Measurements from ENCODE around the gene SLX9.

SLX9 gene

DNA sequence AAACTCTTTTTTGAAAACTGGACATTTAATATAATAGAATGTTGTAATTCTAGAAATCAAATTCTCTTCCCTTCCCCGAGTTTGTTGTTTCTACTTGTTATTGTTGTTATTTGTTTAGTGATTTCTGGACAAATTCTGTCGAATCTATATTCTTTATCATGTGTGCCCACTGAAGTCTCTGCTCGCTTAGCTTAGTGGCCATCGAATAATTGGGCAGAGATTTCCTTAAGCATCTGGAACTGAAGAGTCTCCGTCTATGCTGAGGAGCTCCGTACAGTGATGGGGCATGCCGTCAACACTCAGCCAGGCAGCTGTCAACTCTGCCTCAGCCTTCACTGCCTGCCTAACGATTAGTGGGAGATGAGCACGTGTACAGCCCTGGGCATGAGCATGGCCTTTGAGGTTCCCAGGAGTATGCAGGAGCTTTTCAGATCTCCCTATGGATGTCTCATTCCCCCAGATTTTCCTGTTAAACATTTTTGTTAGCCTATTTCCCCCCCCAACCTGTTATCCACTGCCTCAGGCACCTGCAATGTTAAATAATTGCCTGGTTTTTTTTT is 66.8 kb downstream of the SLX9 start:
- no peak overlapping the region for H2AK5ac ChIP-seq (ENCODE audit: low read length)
- H2BK120ac ChIP-seq (ENCODE audit: insufficient read depth, low read length, poor library complexity), result no peak overlapping the region
- H3K4me3 ChIP-seq (ENCODE audit: low read depth, low read length), result no peak overlapping the region
- H3K4ac ChIP-seq (ENCODE audit: low read depth, low read length), result no peak overlapping the region
- no peak overlapping the region for H2AFZ ChIP-seq (ENCODE audit: insufficient read depth, low read length, poor library complexity)
- no peak overlapping the region for H2BK5ac ChIP-seq (ENCODE audit: low read depth, low read length, poor library complexity)
- no peak overlapping the region for H3K14ac ChIP-seq (ENCODE audit: low read length)
- H3K4me1 ChIP-seq (ENCODE audit: control insufficient read depth in 1 of 2, insufficient read depth in 2 of 2, low read length in 2 of 2), result peaks cover 12 to 15% of the 10 kb centered on the region in 2 experiments
- peak overlapping the region; percentile 12 for H2BK12ac ChIP-seq (ENCODE audit: low read length)
- no peak overlapping the region for H3K27ac ChIP-seq (ENCODE audit: low read depth, low read length)
- no peak overlapping the region for H3K9ac ChIP-seq (ENCODE audit: low read length)
- H3K23ac ChIP-seq (ENCODE audit: low read length), result no peak overlapping the region
- H3K4me2 ChIP-seq (ENCODE audit: low read length), result no peak overlapping the region
- no CpG with 5 or more reads among the region's 9 CpGs for WGBS (ENCODE audit: extremely low coverage, insufficient coverage, insufficient read length)
- H4K12ac ChIP-seq (ENCODE audit: low read depth, low read length), result no peak overlapping the region
- DNase-seq, result no peak
- no peak overlapping the region for H3K18ac ChIP-seq (ENCODE audit: low read length)
- H3K9me3 ChIP-seq (ENCODE audit: insufficient read depth, low read depth, low read length), result peaks cover 4% of the 10 kb centered on the region
- no peaks in the 10 kb centered on the region for H3K27me3 ChIP-seq (ENCODE audit: insufficient read depth, low read length)
- H4K8ac ChIP-seq (ENCODE audit: low read depth, low read length), result no peak overlapping the region
- no peaks in the 10 kb centered on the region for H3K36me3 ChIP-seq (ENCODE audit: control insufficient read depth in 1 of 2, insufficient read depth in 2 of 2, low read length in 2 of 2)
- peaks cover 19% of the 10 kb centered on the region for H3K79me1 ChIP-seq (ENCODE audit: low read length)
- H4K91ac ChIP-seq (ENCODE audit: low read depth, low read length), result no peak overlapping the region
- H3K79me2 ChIP-seq (ENCODE audit: control insufficient read depth, insufficient read depth, low read length, poor library complexity), result peaks cover 2% of the 10 kb centered on the region

DNA sequence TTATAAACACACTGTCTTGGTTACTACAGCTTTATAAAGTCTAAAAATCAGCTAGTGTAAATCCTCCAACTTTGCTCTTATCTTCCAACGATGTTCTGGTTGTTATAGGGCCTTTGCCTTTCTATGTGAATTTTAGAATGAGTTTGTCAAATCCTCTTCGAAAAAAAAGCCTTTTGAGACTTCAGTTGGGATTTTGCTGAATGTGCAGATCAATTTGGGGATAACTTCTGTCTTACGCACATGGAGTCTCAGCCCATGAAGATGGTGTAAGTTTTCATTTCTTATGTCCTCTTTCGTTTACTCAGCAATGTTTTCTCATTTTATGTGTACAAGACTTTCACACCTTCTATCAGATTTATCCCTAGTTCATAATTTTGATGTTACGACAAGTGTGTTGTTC is 69.8 kb downstream of the SLX9 start:
- no peak overlapping the region for H2BK5ac ChIP-seq (ENCODE audit: low read depth, low read length, poor library complexity)
- H3K4ac ChIP-seq (ENCODE audit: low read depth, low read length), result no peak overlapping the region
- H2AK5ac ChIP-seq (ENCODE audit: low read length), result no peak overlapping the region
- no peak overlapping the region for H3K4me3 ChIP-seq (ENCODE audit: low read depth, low read length)
- H3K4me2 ChIP-seq (ENCODE audit: low read length), result no peak overlapping the region
- DNase-seq, result no peak
- no peak overlapping the region for H3K18ac ChIP-seq (ENCODE audit: low read length)
- H3K79me2 ChIP-seq (ENCODE audit: control insufficient read depth, insufficient read depth, low read length, poor library complexity), result peaks cover 9% of the 10 kb centered on the region
- no peak overlapping the region for H4K8ac ChIP-seq (ENCODE audit: low read depth, low read length)
- no peak overlapping the region for H2BK12ac ChIP-seq (ENCODE audit: low read length)
- H3K79me1 ChIP-seq (ENCODE audit: low read length), result peaks cover 26% of the 10 kb centered on the region
- H3K14ac ChIP-seq (ENCODE audit: low read length), result no peak overlapping the region
- H2BK120ac ChIP-seq (ENCODE audit: insufficient read depth, low read length, poor library complexity), result no peak overlapping the region
- H3K4me1 ChIP-seq (ENCODE audit: control insufficient read depth in 1 of 2, insufficient read depth in 2 of 2, low read length in 2 of 2), result peaks cover 23 to 27% of the 10 kb centered on the region in 2 experiments
- no peak overlapping the region for H4K12ac ChIP-seq (ENCODE audit: low read depth, low read length)
- peaks cover 3% of the 10 kb centered on the region for H3K9me3 ChIP-seq (ENCODE audit: insufficient read depth, low read depth, low read length)
- no peaks in the 10 kb centered on the region for H3K27me3 ChIP-seq (ENCODE audit: insufficient read depth, low read length)
- no peaks in the 10 kb centered on the region for H3K36me3 ChIP-seq (ENCODE audit: control insufficient read depth in 1 of 2, insufficient read depth in 2 of 2, low read length in 2 of 2)
- H2AFZ ChIP-seq (ENCODE audit: insufficient read depth, low read length, poor library complexity), result no peak overlapping the region
- H3K27ac ChIP-seq (ENCODE audit: low read depth, low read length), result no peak overlapping the region
- no peak overlapping the region for H4K91ac ChIP-seq (ENCODE audit: low read depth, low read length)
- H3K9ac ChIP-seq (ENCODE audit: low read length), result no peak overlapping the region
- no CpG with 5 or more reads among the region's 5 CpGs for WGBS (ENCODE audit: extremely low coverage, insufficient coverage, insufficient read length)
- no peak overlapping the region for H3K23ac ChIP-seq (ENCODE audit: low read length)

DNA sequence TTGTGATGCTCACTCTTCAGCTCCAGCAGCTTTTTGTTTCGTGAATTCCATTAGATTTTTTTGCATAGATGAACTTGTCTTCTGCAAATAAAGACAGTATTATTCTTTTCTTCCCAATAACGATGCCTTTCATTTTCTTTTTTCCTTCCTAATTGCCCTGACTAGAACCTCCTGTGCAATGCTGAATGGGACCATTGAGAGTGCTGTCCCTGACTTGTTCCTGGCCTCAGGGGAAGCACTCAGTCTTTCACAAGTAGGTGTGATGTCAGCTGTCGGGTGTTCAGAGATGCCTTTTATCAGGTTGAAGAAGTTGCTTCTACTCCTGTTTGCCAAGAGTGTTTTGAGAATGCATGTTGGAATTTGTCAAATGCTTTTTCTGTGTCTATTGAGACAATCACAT is 70.3 kb downstream of the SLX9 start:
- Histone ChIP-seq H2AFZ (ENCODE audit: insufficient read depth, low read length, poor library complexity) (no peak overlapping the region), H3K27me3 (ENCODE audit: insufficient read depth, low read length) (no peaks in the 10 kb centered on the region), H3K18ac (ENCODE audit: low read length) (no peak overlapping the region), H3K4me2 (ENCODE audit: low read length) (no peak overlapping the region), H3K4me1 (ENCODE audit: control insufficient read depth in 1 of 2, insufficient read depth in 2 of 2, low read length in 2 of 2) (peaks cover 23 to 27% of the 10 kb centered on the region in 2 experiments), H4K91ac (ENCODE audit: low read depth, low read length) (no peak overlapping the region), H3K9ac (ENCODE audit: low read length) (no peak overlapping the region), H3K27ac (ENCODE audit: low read depth, low read length) (no peak overlapping the region), H4K12ac (ENCODE audit: low read depth, low read length) (no peak overlapping the region), H3K36me3 (ENCODE audit: control insufficient read depth in 1 of 2, insufficient read depth in 2 of 2, low read length in 2 of 2) (no peaks in the 10 kb centered on the region), H2BK5ac (ENCODE audit: low read depth, low read length, poor library complexity) (no peak overlapping the region), H2AK5ac (ENCODE audit: low read length) (no peak overlapping the region), H2BK12ac (ENCODE audit: low read length) (no peak overlapping the region), H3K79me1 (ENCODE audit: low read length) (peaks cover 26% of the 10 kb centered on the region), H3K4me3 (ENCODE audit: low read depth, low read length) (no peak overlapping the region), H3K79me2 (ENCODE audit: control insufficient read depth, insufficient read depth, low read length, poor library complexity) (peaks cover 9% of the 10 kb centered on the region), H2BK120ac (ENCODE audit: insufficient read depth, low read length, poor library complexity) (no peak overlapping the region), H3K23ac (ENCODE audit: low read length) (no peak overlapping the region), H3K14ac (ENCODE audit: low read length) (no peak overlapping the region), H4K8ac (ENCODE audit: low read depth, low read length) (no peak overlapping the region), H3K9me3 (ENCODE audit: insufficient read depth, low read depth, low read length) (peaks cover 2% of the 10 kb centered on the region), H3K4ac (ENCODE audit: low read depth, low read length) (no peak overlapping the region)
- DNase-seq, result peak; percentile 91 to 93
- no CpG with 5 or more reads among the region's 3 CpGs for WGBS (ENCODE audit: extremely low coverage, insufficient coverage, insufficient read length)

DNA sequence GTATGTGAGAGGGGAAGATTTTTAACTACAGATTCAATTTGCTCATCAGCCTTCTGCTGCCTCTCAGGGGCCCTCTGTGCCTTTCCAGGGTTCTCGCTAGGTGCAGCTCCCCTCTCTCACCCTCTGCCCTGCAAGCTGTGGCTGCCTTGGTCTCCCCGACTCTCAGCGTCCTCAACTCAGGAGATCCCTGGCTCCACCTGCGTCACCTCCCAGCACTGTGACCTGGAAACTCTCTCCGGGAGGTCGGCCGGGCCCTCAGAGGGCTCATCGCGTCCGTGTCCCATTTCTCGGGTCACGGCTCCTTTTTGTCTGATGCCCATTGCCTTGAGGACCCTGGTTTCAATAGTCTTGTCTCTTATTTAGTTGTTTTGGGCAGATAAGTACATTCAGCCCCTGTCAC is 71.0 kb downstream of the SLX9 start:
- DNase-seq, result no peak
- Histone ChIP-seq H3K9ac (ENCODE audit: low read length) (no peak overlapping the region), H3K18ac (ENCODE audit: low read length) (peak overlapping the region; percentile 88), H2BK12ac (ENCODE audit: low read length) (peak overlapping the region; percentile 100), H4K12ac (ENCODE audit: low read depth, low read length) (no peak overlapping the region), H2AK5ac (ENCODE audit: low read length) (peak overlapping the region; percentile 96), H3K36me3 (ENCODE audit: control insufficient read depth in 1 of 2, insufficient read depth in 2 of 2, low read length in 2 of 2) (no peaks in the 10 kb centered on the region), H3K79me1 (ENCODE audit: low read length) (peaks cover 26% of the 10 kb centered on the region), H2BK120ac (ENCODE audit: insufficient read depth, low read length, poor library complexity) (peak overlapping the region; percentile 97), H4K91ac (ENCODE audit: low read depth, low read length) (peak overlapping the region; percentile 91), H4K8ac (ENCODE audit: low read depth, low read length) (peak overlapping the region; percentile 62), H3K14ac (ENCODE audit: low read length) (peak overlapping the region; percentile 91), H2BK5ac (ENCODE audit: low read depth, low read length, poor library complexity) (peak overlapping the region; percentile 38), H3K23ac (ENCODE audit: low read length) (no peak overlapping the region), H2AFZ (ENCODE audit: insufficient read depth, low read length, poor library complexity) (peak overlapping the region; percentile 37), H3K4me3 (ENCODE audit: low read depth, low read length) (no peak overlapping the region), H3K4me2 (ENCODE audit: low read length) (no peak overlapping the region), H3K79me2 (ENCODE audit: control insufficient read depth, insufficient read depth, low read length, poor library complexity) (peaks cover 9% of the 10 kb centered on the region), H3K27me3 (ENCODE audit: insufficient read depth, low read length) (no peaks in the 10 kb centered on the region), H3K27ac (ENCODE audit: low read depth, low read length) (peak overlapping the region; percentile 14), H3K9me3 (ENCODE audit: insufficient read depth, low read depth, low read length) (peaks cover 2% of the 10 kb centered on the region), H3K4me1 (ENCODE audit: control insufficient read depth in 1 of 2, insufficient read depth in 2 of 2, low read length in 2 of 2) (peaks cover 23 to 27% of the 10 kb centered on the region in 2 experiments), H3K4ac (ENCODE audit: low read depth, low read length) (peak overlapping the region; percentile 19)
- WGBS (ENCODE audit: extremely low coverage, insufficient coverage, insufficient read length), result no CpG with 5 or more reads among the region's 12 CpGs

Data from trophoblast cell (in vitro differentiated cells and primary cell).